GM19193 (cell line): ENCODE results near the gene TET2.
A peak's percentile ranks its signal among the peaks of the same experiment; 100 is the strongest.

ENCODE experiments used
- POLR2A ChIP-seq: IDR thresholded peaks from 4 replicates; pipeline ENCODE4 v1.6.1; 2011; ENCODE audit not compliant: insufficient read depth, insufficient read length; ENCODE audit errors: extremely low read depth

The TET2 gene

DNA sequence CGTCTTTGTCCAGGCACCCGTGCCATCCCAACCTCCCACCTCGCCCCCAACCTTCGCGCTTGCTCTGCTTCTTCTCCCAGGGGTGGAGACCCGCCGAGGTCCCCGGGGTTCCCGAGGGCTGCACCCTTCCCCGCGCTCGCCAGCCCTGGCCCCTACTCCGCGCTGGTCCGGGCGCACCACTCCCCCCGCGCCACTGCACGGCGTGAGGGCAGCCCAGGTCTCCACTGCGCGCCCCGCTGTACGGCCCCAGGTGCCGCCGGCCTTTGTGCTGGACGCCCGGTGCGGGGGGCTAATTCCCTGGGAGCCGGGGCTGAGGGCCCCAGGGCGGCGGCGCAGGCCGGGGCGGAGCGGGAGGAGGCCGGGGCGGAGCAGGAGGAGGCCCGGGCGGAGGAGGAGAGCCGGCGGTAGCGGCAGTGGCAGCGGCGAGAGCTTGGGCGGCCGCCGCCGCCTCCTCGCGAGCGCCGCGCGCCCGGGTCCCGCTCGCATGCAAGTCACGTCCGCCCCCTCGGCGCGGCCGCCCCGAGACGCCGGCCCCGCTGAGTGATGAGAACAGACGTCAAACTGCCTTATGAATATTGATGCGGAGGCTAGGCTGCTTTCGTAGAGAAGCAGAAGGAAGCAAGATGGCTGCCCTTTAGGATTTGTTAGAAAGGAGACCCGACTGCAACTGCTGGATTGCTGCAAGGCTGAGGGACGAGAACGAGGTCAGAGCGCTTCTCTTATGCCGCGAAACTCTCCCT lies at the start of gene TET2:
TSS of gene TET2 (plus strand) at position 601 of the 740 bp plus-strand sequence. CDS start 87,067 bp downstream, outside the sequence.
- TF ChIP-seq POLR2A, result peak; percentile 78

DNA sequence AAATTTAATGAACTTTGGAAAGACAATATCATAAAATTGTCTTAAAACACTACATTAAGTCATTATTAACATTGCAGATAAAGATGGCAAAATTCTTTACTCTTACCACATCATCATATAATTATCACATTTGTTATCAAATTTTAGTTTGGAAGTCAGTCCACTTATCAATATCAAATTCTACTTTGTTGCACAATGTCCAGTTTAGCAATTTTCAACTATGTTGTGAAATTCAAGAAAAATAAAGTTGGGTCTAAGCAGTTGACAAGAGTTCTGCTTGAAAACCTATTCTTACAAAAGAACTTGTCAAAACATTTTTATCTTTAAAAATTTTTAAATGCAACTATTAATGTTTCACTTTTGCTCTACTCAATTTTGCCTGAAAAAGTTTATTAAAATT lies 44.7 kb upstream of the TET2 start:
- no peak for TF ChIP-seq POLR2A

DNA sequence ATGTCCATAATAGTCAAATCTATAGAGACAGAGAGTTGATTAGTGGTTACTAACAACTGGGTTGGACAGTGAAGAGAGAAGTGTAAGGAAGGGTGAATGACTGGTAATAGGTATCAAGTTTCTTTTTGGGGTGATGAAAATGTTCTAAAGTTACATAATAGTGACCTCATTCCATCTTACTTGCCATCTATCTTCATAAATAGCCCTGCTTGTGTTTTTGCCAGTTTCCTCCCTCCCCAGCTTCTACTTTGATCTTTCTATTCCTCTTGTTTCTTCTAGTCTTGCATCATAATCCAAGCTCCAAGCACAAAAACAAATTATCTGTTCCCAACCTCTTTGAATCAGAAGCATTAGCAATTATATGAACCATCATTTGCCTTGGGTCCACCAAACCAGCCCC lies 40.2 kb upstream of the TET2 start:
- TF ChIP-seq POLR2A, result no peak

DNA sequence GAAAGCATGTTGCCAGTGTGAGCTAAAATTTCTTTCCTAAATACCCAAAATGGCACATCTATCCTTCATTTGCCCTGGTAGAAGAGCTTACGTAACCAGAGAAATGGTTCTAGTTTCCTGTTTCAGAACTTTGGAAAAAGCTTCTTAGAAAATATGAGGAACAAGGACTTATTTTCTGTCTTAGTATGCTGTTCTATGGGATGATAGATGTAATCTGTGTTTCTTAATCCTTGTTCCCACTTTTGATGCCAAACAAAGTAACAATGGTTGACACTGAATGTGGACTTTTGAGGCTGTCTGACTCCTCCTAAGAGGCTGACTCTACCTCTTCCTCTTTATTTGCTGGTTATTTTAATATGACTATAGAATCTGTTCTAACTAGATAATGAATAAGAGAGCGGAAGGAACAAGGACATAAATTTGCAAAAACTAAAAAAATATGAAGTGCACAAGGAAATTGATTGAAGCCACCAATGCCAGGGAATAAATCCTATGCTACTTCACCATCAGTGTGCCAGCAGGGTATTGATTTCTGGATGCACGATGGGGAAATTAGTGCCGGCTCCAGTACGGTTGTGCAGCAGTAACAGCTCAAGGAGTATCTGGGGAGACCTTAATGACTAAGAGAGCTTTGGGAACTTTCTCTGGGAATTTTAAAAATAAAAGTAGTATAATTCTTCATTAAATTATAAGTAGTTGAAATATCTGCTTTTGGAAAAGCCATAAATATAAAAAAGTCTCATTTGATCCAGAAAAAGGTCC lies 39.4 kb upstream of the TET2 start:
- TF ChIP-seq POLR2A, result no peak

DNA sequence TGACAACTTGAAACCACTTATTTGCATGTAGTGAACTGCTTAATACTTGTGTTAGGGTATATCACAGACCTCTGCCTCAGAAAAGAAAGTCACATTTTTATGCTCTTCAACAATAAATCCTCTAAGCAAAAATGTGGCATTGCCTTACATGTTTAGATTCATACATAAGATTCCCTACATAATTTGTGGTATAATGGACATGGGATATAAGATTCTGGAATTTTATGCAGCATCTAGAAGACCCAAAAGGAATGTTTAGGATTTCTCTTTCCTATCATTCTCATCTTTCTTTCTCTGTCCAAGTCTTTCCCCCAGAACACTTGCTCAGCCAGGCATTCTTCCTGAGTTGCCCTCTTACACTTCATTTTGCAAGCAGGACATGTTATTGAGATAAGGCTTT lies 37.7 kb upstream of the TET2 start:
- TF ChIP-seq POLR2A, result no peak

DNA sequence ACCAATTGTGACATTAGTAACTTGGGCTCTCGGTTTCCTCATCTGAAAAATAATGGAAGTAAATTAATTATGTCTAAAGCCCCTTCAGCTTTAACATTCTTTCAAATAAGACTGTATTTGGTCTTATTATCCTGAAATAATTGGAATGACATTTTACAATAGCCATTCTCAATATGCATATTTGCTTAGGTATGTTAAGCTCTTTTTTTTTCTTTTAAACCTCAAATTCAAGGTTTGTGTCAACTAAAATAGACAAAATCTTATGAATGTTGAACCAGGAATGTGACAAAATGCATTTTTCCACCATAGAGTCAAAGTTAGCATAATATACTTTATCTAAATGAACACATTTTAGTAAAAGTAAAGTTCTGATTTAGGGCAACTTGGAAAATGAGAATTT lies 34.4 kb upstream of the TET2 start:
- TF ChIP-seq POLR2A, result no peak

DNA sequence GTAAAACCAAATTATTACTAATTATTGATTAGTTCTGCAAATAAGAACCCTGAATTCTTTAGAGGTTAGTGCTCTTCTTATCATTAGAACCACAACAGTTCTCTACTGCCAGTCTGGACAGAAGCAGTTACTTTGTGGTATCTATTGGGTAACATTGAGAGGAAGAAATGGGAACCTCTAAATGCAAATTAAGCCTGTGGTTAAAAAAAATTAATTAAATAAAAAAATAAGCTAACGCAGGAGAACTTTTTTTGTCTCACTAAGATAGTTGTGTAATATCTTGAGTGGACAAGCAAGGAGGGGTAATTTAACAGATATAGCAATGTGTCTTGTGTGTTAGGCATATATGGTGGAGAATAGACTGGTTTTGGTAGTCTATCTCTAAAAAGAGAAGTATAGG lies 32.9 kb upstream of the TET2 start:
- TF ChIP-seq POLR2A, result no peak

DNA sequence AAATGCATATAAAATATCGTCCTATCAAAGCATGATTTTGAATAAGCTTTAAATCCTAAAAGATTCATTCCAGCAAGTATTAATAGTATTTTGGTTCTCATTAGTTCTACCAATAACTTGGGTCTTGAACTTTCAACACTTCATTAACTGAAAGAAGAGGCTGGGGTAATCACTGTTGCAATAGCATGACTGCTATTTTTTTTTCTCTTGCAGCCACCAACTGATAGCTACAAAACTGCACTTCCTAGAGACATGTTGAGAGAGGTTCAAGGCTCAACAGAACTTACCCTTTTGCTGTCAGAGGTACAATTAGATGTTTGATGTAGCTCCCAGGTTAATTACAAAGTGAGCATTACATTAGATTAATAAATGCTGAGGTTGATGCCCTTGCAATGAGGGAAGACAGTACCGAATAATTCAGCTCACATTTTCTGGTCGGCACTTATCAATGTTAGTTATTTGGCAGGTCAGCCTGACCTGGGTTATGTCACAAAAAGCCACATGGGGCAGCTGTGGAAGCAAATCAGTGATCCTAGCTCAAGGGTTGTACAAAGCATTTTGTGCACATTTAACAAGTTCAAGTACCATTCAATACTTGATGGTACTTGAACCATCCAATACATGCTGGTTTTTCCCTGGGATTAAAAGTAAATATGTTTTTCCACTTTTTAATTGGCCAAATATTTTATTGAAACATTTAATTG lies 29.9 kb upstream of the TET2 start:
- no peak for TF ChIP-seq POLR2A

DNA sequence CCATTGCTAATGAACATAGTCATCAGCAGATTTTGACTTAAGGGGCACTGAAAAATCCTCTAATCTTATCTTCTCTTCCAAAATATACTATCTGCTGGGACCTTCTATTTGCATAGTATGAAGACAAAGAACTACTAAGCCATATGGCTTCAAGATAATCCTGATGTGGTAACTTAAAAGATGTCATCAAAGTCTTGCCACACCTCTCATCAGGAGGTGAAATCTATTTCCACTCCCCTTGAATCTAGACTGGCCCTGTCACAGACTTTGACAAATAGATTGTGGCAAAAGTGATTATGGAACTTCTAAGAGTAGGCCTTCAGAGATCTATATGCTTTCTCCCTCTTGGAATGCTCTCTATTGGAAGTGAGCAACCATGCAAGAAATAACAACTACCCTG lies 27.3 kb upstream of the TET2 start:
- TF ChIP-seq POLR2A, result no peak

DNA sequence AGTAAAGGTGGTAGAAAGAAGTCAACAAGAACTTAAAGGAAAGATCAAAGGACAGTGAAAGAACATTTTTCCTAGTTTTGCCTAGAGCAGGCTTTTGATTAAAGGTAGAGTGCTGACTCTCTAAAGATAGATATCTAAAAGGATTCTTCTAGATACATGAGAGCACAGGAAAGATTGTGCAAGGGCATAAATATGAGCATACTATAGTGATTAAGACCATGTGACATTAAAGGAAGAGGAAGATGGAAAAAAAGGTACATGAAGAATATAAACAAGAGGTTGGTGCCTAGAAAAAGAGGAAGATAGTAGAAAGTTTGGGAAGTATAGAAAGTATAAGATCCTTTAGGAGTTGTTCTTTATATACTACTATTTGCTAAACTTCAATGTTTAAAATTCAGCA lies 26.1 kb upstream of the TET2 start:
- TF ChIP-seq POLR2A, result no peak

DNA sequence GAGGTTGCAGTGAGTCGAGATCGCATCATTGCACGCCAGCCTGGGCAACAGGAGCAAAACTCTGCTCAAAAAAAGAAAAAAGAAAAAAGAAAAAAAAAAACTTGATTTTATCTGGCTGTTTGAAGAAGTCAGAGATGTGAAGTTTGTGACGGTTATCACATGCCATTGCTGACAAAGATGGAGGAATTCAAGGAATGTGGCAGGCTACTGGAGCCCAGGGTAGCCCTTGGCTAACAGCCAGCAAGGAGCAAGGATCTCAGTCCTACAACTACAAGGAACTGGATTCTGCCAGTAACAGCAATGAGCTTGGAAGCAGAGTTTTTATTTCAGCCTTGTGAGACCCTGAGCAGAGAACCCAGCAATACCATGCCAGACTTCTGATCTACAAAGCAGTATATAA lies 24.3 kb upstream of the TET2 start:
- TF ChIP-seq POLR2A, result no peak

DNA sequence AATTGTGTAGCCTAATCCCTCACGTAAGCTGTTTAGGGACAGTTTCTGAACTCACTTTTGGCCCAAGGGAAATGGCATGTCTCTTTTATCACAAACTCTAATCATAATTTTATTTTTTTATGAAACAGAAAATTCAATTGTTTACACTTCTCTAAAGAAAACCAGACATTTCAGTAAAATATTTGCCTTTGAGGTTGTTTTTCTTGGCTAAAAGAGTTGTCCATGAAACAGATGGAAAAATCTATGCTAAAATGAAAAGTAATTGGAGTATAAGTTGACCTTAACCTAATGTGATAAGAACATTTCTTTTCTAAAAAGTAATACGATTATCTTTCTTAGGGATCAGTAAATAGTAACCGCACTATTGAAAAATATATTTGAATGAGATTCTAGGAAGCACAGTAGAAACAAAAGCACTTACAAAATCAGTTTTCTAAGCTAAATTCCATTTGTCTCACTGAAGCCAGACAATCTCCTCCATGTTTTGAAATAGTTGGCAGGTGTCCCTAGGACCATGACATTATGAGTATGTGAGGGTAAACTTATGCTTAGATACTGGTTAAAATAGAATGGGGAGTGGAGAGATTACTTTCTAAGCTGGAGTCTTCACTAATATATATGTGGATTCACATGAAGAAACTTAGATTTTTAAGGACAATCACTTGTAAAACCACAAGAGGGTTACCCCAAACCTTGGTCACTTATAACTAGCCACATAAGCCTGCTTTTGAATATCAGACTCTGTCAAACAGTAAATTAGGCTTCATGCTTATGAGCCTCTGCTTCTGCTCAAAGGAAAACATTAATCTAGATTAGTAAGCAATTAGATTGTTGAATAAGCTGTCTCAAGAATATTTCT lies 20.1 kb upstream of the TET2 start:
- TF ChIP-seq POLR2A, result no peak

DNA sequence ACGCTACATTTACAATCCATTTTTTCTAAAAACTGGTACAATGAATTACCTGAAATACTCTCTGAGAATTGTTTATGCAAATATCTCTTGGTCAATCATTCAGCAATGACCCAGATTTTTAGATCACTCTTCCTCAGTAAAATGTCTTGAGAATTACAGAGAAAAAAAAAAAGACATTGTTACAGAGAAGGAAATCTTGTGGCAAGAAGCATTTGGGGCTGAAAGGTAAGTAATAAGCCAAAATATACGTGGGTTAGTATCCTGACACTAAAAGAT lies 19.6 kb upstream of the TET2 start:
- no peak for TF ChIP-seq POLR2A

DNA sequence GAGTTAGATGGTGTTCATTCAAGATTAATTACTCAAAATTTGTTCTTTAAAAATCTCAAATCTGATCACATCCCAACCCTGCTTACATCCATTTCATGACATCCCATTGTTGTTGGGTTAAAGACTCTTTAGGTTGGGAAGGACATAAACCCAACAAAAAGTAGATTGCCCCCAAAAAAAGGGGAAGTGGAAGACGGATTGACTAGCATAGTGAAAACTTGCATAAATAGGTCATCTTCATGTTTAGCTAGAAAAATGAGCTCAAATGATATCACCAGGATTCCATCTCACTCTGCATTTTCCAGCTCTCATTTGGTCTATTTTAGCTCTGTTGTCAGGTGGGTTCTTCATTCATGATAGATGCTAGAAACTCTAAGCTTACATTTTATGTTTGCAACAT lies 18.5 kb upstream of the TET2 start:
- no peak for TF ChIP-seq POLR2A
